Activated CD8-positive, alpha-beta memory T cell treated with anti-CD3 and anti-CD28 coated beads, Interleukin-2, amount 50 U/mL, for 1 hour (primary cell): ENCODE results near the gene CD84.
"Not testable (repeated sequence)": the region's sequence is repeated elsewhere in the genome, so short reads cannot be mapped to it uniquely, and the experiment has no call there.

ENCODE experiments used
- DNase-seq: peaks from one replicate; pipeline ENCODE4 v3.0.0-alpha.2; 2020; ENCODE audit errors: extremely low read depth

CD84 gene

DNA sequence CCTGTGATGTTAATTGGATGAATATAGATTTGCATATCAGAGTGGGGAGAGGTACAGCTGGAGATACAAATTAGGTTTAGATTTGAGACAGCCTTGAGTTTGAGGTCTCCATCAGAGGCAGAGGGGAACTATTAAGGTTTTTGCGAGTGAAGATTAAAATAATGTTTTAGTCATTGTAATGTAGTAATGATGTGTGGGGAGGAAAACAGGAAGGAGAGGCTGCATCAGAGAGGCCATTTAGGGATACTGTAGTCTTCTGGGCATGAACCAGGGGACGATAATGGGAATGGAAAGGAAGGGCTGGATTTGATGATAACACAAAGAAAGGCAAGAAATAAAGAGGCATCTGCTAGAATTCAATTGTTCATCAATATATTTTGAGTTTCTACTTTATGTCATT, 9.5 kb downstream of the CD84 start:
- no peak for DNase-seq

DNA sequence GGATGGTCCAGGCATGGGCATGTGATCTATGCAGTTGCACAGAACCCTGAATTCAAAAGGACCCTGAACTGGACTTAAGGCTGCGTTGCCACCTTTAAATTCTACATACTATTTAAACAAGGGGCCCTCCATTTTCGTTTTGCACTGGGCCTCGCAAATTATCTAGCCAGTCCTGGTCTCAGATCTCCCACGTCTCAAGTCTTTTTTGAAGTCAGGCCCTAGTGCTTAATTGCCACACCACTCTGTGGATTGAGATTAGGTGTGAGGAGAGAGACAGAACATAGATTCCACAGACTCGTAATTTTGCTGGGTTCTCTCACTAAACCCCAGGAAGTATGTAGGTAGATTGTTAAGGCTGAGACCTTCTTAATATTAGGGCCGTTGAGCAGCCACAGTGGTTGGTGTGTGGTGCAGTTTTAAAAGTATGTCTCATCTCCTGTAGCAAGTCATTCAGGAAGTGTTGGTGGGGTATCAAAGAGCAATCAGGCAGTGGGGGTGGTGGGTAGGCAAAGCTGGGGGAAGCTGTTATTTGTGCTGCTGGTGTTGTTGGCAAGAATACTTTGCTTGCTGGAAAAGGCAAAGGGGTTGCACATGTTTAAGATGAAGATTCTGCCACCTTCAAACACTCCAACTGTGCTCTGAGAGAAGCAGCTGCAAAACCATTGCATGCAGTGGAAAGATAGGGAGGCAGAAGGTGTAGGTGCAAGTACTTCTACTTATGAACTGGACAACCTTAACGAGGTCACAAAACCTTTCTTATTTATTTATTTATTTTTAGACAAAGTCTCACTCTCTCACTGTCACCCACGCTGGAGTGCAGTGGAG, 11.2 kb downstream of the CD84 start:
- DNase-seq, result peak; percentile 67

DNA sequence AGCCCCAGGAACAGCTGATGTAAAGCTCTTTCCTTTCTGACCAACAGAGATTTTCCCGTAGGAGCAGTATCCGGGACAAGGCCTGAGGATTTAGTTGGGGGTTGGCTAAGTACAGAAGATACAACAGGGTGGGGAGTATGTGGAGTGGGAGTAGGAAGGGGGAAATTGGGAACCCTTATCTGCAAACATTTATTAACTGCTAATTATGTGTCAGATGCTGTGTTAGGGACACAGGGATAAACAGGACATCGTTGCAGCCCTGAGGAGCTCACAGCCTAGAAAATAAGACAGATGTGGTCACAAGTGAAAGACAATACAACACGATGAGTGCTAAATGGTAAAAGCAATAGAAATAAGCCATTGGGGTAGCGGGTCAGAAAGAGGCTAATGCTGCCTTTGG, 12.0 kb downstream of the CD84 start:
- DNase-seq, result no peak

DNA sequence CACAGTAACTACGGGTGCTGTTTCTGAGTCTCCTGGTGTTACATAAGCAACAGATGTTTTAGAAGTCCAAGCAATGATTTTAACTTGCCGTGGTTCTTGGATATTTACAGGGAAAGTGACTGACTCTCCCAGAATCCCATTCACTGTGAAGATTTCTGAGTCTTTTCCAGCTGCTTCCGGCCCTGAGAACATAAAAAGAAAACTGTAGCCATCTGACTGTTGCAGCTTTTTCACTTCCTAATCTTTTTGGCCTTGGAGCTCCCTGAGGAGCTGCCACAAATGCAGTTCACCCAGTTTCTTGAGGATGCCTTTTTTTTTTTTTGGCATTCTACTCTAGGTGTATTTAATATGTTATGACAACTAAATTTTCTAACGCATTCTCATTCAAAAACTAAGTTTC, 13.7 kb downstream of the CD84 start:
- DNase-seq, result no peak

DNA sequence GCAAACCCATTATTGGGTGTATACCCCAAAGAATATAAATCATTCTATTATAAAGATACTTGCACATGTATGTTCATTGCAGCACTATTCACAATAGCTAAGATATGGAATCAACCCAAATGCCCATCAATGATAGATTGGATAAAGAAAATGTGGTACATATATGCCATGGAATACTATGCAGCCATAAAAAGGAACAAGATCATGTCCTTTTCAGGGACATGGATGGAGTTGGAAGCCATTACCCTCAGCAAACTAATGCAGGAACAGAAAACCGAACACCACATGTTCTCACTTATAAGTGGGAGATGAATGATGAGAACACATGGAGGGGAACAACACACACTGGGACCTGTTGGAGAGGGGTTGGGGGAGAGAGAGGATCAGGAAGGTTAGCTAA, 16.1 kb downstream of the CD84 start:
- not testable (repeated sequence) for DNase-seq

DNA sequence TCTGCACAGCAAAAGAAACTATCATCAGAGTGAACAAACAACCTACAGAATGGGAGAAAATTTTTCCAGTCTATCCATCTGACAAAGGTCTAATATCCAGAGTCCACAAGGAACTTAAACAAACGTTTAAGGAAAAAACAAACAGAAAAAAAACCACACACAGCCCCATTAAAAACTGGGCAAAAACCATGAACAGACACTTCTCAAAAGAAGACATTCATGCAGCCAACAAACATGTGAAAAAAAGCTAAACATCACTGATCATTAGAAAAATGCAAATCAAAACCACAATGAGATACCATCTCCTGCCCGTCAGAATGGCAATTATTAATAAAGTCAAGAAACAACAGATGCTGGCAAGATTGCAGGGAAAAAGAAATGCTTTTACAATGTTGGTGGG, 16.6 kb downstream of the CD84 start:
- DNase-seq, result not testable (repeated sequence)

DNA sequence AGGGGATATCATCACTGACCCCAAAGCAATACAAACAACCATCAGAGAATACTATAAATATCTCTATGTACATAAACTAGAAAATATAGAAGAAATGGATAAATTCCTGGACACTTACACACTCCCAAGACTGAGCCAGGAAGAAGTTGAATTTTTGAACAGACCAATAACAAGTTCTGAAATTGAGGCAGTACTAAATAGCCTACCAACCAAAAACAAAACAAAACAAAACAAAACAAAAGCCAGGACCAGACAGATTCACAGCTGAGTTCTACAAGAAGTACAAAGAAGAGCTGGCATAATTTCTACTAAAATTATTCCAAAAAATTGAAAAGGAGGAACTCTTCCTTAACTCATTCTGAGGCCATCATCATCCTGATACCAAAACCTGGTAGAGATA, 18.5 kb downstream of the CD84 start:
- DNase-seq, result no peak

DNA sequence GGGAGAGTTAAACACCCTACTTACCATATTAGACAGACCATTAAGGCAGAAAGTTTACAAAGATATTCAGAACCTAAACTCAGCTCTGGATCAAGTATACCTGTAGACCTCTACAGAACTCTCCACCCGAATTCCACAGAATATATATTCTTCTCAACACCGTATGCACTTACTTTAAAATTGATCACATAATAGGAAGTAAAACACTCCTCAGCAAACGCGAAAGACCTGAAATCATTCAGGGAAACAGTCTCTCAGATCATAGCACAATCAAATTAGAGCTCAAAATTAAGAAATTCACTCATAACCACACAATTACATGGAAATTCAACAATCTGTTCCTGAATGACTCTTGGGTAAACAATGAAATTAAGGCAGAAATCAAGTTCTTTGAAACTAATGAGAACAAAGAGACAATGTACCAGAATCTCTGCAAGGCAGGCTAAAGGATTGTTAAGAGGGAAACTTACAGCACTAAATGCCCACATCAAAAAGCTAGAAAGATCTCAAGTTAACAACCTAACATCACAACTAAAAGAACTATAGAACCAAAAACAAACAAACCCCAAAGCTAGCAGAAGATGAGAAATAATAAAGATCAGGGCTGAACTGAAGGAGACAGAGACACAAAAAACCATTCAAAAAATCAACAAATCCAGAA, 19.1 kb downstream of the CD84 start:
- no peak for DNase-seq

DNA sequence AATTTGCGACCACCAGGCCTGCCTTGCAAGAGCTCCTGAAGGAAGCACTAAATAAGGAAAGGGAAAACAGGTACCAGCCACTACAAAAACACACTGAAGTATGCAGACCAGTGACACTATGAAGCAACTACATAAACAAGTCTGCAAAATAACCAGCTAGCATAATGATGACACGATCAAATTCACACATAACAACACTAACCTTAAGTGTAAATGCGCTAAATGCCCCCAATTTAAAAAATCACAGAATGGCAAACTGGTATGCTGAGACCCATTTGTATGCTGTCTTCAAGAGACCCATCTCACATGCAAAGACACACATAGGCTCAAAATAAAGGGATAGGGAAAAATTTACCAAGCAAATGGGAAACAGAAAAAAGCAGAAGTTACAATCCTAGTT, 19.9 kb downstream of the CD84 start:
- DNase-seq, result not testable (repeated sequence)

DNA sequence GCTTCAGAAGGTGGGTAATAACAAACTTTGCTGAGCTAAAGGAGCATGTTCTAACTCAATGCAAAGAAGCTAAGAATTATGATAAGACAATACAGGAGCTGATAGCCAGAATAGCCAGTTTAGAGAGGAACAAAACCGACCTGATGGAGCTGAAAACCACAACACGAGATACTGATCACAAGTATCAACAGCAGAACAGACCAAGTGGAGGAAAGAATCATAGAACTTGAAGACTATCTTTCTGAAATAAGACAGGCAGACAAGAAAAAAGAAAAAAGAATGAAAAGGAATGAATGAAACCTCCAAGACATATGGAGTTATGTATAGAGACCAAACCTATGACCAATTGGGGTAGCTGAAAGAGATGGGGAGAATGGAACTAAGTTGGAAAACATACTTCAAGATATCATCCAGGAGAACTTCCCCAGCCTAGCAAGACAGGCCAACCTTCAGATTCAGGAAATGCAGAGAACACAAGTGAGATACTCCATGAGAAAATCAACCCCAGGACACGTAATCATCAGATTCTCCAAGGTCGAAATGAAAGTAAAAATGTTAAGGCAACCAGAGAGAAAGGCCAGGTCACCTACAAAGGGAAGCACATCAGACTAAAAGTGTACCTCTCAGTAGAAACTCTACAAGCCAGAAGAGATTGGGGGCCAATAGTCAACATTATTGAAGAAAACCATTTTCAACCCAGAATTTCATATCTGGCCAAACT, 20.5 kb downstream of the CD84 start:
- no peak for DNase-seq

DNA sequence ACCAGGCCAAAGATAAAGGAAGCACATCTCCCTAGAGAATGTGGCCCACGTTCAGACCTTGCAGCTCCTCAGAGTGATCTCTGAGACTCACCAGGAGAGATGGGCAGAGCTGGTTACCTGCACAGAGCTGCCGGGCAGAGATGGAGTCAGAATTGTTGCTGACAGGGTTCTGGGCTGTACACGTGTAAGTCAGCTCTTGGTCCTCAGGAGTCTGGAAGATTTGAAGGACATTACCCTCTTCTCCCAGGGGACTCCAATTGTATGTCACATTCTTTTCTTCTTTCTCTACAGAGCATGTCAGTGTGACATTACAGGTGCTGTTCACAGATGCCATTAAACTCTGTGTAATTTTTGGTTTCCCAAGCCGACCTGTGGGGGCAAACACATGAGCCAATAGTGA, 25.5 kb downstream of the CD84 start:
- no peak for DNase-seq

DNA sequence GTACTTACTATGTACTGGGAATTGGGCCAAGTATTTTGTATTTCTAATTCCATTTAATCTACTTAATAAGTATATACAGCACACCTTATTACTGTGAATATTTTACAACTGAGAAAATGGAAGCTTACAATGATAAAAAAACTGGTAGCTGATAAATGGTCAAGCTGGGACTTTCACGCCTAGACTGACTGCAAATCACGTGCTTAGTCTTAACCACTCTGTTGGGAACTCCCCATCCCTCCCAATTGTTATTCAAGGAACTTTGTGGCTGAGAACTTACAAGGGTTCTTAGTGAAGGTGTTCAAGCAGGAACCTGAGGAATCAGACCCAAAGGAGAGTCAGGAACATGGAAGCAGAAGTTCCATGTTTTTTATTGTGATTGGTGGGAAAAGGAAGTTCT, 26.9 kb downstream of the CD84 start:
- DNase-seq, result no peak

DNA sequence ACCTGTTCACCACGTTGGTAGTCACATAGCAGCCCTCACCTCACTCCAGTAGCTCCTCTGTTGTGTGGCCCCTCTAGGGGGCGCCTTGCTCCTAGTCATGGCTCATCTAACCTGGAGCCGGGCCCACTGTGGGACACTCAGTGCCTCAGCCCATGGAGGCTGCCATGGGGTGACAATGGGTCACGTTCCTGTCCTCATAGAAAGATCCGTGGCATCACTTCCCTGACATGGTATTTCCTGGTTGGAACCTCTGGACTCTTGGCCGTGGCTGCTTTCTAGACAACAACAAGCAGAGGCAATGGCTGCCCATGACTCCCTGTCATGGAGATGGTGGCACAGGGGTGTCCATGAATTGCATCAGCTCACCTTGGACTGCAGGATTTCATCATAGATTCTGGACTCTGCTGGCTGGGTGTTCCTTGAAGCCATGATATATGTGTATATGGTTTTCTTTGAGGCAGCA, 28.7 kb downstream of the CD84 start:
- DNase-seq, result no peak

DNA sequence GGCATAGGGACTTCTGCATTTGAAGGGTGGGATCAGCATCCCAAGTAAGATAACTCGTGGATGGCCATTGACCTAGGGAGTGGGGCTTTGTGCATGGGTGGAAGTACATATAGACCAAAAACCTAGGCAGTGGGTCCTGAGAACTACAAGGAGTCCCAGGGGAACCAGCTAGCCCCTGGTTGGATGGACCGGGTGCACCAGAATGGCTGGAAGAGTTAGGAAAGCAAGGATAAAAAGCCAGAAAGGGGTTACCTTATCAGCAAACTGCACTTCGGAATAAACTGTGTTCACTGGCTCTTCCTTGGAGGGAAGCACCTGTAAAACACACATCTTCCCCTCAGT, 29.7 kb downstream of the CD84 start:
- no peak for DNase-seq

DNA sequence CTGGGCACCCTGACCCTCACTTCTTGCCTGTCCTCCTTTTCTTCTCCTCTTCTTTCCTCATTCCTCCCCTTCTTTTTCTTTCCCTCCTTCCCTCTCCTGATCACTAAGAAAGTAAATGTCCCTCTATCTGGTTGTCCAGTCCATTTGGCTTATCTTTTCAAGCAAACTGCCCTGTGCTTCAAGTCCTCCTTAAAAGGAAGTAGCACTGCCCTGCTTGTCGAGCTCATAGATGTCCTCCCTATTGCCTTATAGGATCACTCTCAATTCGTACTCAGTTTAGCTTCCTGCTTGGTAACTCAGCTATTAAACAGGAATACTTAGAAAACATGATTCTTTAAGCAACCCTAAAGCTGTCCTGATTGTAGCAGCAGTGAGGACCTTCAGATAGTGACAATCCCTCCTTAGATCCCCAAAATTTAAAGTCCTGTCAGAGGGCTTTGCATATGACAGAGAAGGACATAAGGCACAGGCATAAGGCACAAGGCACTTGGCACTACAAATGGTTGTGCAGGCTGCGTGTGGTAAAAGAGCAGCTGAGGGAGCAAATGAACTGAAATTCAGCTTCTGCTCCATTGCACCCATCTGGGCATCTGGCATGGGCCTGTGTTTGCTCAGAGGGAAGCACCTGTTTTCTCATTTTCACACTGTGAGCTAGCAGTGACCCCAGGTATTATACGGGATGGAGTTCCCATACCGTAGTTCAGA, 30.2 kb downstream of the CD84 start:
- DNase-seq, result no peak

DNA sequence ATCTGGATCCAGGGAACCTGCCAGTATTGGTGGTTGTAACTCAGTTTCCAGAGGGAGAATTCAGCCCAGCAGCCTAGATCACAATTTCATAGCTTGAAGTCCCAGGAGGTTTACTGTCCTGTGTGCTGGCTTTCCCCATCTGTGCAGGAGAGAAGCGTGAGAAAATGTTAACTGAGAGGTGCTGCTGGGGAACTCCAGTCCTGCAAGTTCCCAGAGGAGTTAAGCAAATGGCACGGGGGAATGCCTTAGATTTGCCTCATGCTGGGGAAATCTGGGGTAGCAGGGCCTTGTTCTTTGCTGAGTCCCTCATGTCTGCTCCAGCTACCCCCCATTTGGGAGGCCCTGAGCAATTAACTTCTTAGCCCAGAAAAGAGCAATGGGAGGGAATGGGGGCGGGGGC, 31.1 kb downstream of the CD84 start:
- DNase-seq, result no peak

DNA sequence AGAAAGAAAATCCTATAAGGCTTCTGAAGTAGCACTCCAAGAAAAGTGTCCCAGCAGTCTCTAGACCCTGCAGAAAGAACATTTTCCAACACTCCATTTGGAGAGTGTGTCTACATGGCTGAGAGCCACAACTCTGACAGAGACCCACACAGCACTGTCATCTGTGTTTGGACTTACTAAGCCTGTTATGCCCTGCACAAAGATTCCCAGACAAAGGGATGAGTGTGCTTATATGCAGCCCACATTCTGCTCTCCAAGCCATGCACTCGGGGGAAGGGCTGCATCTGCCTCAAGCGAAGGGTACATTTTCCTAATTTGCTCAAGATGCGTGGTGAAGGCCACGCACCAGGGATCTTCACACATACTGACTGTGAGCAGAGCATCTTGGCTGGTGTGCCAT, 31.9 kb downstream of the CD84 start:
- no peak for DNase-seq

DNA sequence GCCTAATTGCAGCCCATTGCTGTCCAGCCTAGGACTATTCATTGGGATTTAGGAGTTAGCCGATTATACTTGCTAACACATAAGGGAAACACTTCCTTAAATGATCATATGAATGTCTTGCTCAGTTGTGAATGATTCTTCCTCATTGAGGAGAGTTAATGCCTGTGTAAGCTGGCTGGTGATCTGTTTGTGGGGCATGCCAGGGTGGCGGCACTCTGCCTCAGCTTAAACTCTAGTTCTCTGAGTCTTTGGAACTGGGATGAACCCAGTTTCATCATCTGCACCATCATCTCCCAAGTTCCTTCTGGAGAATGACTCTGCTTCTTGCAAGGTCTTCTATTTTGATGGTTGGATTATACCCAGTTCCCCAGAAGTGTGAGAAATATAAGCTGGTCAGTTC, 32.4 kb downstream of the CD84 start:
- DNase-seq, result no peak

DNA sequence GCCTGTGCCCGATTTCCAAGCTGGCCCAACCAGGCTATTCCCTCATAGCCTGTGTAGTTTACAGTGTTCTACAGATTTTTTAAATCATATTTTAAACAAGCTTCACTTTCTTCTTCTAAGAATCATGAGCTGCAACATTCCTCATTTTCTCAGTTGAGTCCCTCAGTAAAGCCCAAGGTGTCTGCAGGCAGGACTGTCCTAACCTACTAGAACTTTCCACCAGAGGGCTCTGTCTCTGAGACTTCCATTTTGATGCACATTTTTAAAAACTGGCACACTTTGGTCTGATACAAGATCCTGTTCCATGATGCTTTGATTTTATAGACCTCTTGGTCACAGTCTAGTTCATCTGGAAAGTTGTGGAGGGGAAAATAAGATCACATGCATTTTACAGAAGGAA, 34.6 kb downstream of the CD84 start:
- DNase-seq, result no peak

DNA sequence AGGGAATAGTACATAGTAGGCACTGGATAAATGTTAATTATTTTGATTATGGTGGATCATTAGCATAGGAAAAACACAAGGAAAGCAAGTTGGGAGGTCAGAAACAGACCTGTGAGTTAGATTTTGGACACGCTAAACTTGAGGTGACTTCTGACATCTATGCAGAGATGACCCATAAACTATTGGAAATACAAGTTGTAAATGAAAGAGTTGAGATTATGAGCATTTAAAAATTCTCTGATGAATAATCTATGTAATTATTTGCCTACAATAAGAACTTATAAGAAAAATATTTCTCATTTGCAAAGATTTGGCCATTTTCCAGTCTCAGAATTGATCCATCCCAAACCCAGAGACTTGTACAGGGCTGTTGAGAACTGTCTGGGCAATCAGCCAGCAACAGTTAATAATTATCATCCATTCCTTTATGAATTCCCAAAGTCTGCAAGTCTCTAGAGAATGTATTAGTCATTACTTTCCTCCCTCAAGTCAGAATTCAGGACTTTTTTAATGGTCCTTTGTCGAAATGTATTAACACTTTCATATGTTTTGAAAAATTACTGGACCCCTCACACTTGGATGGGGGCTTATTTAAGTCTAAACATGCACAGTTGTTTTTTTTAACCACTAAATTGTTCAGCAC, 36.9 kb downstream of the CD84 start:
- DNase-seq, result no peak

DNA sequence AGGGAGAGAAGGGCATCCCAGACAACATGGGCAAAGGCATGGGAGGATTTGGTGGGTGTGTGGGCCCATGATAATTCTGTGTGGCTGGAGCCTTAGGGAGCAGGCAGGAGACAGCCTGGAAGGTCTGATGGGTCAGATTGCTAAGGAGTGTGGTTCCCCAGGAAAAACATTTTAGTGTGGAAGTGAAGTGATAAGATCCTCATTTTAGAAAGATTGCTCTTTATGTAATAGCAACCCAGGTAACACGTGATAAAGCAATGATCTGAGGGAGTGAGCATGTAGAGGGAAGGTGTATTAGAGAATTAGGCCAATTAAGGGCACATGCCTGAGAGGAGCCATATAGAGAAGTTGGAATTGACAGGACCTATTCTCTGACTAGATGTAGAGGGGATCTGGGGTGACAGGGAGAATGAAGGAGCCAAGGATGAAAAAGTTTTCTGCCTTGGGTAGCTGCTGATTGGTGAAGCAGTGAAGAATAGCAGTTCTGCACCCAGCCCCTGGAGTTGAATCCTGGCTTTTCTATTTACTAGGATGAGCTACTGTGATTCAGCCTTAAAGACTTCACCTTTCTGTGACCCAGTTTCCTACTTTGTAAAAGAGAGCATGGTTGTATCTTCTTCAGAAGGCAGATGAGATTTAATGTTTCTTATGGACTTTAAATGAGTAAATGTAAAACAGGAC, 37.5 kb downstream of the CD84 start:
- no peak for DNase-seq
